ENCODE data around the gene CWC22. TPM values are rescaled to one million over a fixed set of nuclear protein-coding genes. Genes with fewer than 3 reads are reported as not detected.

Gene CWC22
- total and polyA plus RNA-seq, 2 of the 8 experiments (the other 6 are each of a cell fraction or from before 2014, with no cell fraction given): 3.7 to 34.0 TPM

DNA sequence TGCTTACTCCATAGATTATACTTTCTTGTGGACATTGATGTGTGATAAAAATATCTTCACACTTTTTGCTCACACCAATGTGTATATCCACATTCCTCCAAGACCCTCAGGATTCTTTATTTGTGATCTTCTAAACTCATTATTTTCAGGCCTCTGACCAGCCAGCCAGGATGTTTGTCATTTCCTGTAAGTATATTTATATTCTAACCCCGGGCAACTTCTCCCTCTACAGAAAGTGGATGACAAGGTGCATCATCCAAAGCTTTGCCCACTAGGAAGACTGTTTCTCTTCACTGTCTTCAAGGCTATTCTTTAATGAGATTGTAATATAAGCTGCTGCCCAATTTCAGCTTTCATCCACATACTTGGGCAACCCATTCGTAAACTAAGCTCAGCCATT is 3.6 kb upstream of the CWC22 start:
- WGBS, 2 experiments (ENCODE audit: extremely low coverage in 1 of 2, insufficient coverage in 1 of 2, insufficient read length in 1 of 2, insufficient replicate concordance in 2 of 2, low coverage in 1 of 2, low lambda C conversion rate in 2 of 2, missing lambda C conversion rate in 1 of 2): 85% methylated on average over 2 of the region's 2 CpGs; no CpG with 5 or more reads in 1 of the 2 experiments
- no peak overlapping the region for H4K5ac ChIP-seq (ENCODE audit: insufficient read length, low read depth, low read length)
- ChIA-PET POLR2A (ENCODE audit: partially characterized antibody) (interaction anchor here (0.6 to 0.7 kb wide), 3 partner anchors 23 to 87 kb away, joined by 3 to 4 read pairs (median 3); no protein-coding TSS in a partner anchor), CTCF (ENCODE audit: partially characterized antibody) (interaction anchor here (0.6 kb wide), 1 partner anchor 54 kb away, joined by 3 read pairs; no protein-coding TSS in a partner anchor)
- no peak overlapping the region for H3K9ac ChIP-seq (replicated peaks in 1 of 4; ENCODE audit: extremely low read depth in 1 of 4, low read depth in 3 of 4, low read length in 3 of 4)
- H2BK20ac ChIP-seq (ENCODE audit: low read length): no peak overlapping the region
- no peak for DNase-seq (ENCODE audit: low read depth in 1 of 2, low spot score in 2 of 2)
- no peak overlapping the region for H2BK15ac ChIP-seq (ENCODE audit: low read length)
- H2AFZ ChIP-seq (ENCODE audit: low read length): no peak overlapping the region
- H3K79me2 ChIP-seq (ENCODE audit: control insufficient read depth in 1 of 2, insufficient read depth in 2 of 2, low read length in 2 of 2): peaks cover 0 to 12% of the 10 kb centered on the region in 2 experiments; a peak in 2 of 4 replicates
- H3K27me3 ChIP-seq (replicated peaks in 1 of 4; ENCODE audit: control insufficient read depth in 3 of 4, extremely low read depth in 1 of 4, insufficient read depth in 3 of 4, low read length in 3 of 4): no peaks in the 10 kb centered on the region
- no peak overlapping the region for H3K14ac ChIP-seq (ENCODE audit: insufficient read length)
- no peak overlapping the region for H3K4ac ChIP-seq (replicated peaks; ENCODE audit: insufficient read length, low read depth, low read length)
- H3K56ac ChIP-seq (replicated peaks; ENCODE audit: insufficient read length, low read depth, low read length): no peak overlapping the region
- no peaks in the 10 kb centered on the region for H4K20me1 ChIP-seq (replicated peaks in 1 of 2; ENCODE audit: control insufficient read depth in 1 of 2, insufficient read depth in 2 of 2, low read length in 2 of 2)
- no peak overlapping the region for H2AK5ac ChIP-seq (ENCODE audit: low read depth, low read length)
- H3K79me1 ChIP-seq (ENCODE audit: low read depth, low read length): 0 out of 2 replicates have a peak, but pooled peaks cover 2% of the 10 kb centered on the region
- H3K36me3 ChIP-seq (ENCODE audit: control insufficient read depth in 2 of 4, insufficient read depth in 4 of 4, low read length in 3 of 4): no peaks in the 10 kb centered on the region
- H2BK5ac ChIP-seq (ENCODE audit: low read depth, low read length): no peak overlapping the region
- H4K91ac ChIP-seq (replicated peaks; ENCODE audit: insufficient read length, low read length): no peak overlapping the region
- H3K4me2 ChIP-seq (ENCODE audit: insufficient read depth in 1 of 2, low read depth in 2 of 2, low read length in 2 of 2): no peak overlapping the region
- FAIRE-seq: no peak
- no peaks in the 10 kb centered on the region; the same call in none of the 2 replicates for H3K23me2 ChIP-seq (ENCODE audit: low read depth, low read length)
- H2BK120ac ChIP-seq (replicated peaks; ENCODE audit: low read depth, low read length): no peak overlapping the region
- no peaks in the 10 kb centered on the region for H3K9me3 ChIP-seq (ENCODE audit: insufficient read depth in 2 of 2, low read depth in 1 of 2, low read length in 1 of 2)
- H4K8ac ChIP-seq (ENCODE audit: extremely low read depth, insufficient read depth, low read length): no peak overlapping the region
- H2BK12ac ChIP-seq (ENCODE audit: low read depth, low read length): no peak overlapping the region
- peaks cover 0 to 1% (median 0%) of the 10 kb centered on the region in 4 experiments; a peak in 1 of 7 replicates for H3K4me1 ChIP-seq (replicated peaks in 1 of 4; ENCODE audit: control insufficient read depth in 3 of 4, insufficient read depth in 4 of 4, low read length in 3 of 4)
- H3K18ac ChIP-seq (ENCODE audit: extremely low read depth, low read length): no peak overlapping the region
- no peak overlapping the region for H3K23ac ChIP-seq (ENCODE audit: insufficient read length)
- H3K4me3 ChIP-seq (ENCODE audit: extremely low read depth in 1 of 4, insufficient read depth in 2 of 4, low read depth in 3 of 4, low read length in 4 of 4): no peak overlapping the region
- no peak overlapping the region for H3K27ac ChIP-seq (ENCODE audit: low read depth, low read length)
- TF ChIP-seq POU5F1 (IDR thresholded peaks at IDR 0.05; ENCODE audit: low read depth, low read length) (no peak), YY1 (IDR thresholded peaks at IDR 0.05; ENCODE audit: low read depth, low read length) (no peak), RBBP5 (IDR thresholded peaks at IDR 0.05; ENCODE audit: borderline replicate concordance, low read depth, low read length) (no peak), GABPA (IDR thresholded peaks at IDR 0.05; ENCODE audit: borderline replicate concordance, insufficient read depth, low read length) (no peak), PHF8 (conservative IDR thresholded peaks at IDR 0.05; ENCODE audit: low read depth, low read length) (no peak), SRF (IDR thresholded peaks at IDR 0.05; ENCODE audit: low read depth, low read length) (no peak), SP1 (IDR thresholded peaks at IDR 0.05; ENCODE audit: low read depth, low read length) (no peak), ASH2L (IDR thresholded peaks at IDR 0.05; ENCODE audit: low read length) (no peak), BCL11A (IDR thresholded peaks at IDR 0.05; ENCODE audit: low read depth in 2 of 2, low read length in 2 of 2) (no peak), CBX5 (IDR thresholded peaks at IDR 0.05; ENCODE audit: low read depth, low read length) (no peak), POLR2AphosphoS5 (IDR thresholded peaks at IDR 0.05; ENCODE audit: low read depth, low read length) (no peak)
- TF ChIP-seq, protein P1, sequence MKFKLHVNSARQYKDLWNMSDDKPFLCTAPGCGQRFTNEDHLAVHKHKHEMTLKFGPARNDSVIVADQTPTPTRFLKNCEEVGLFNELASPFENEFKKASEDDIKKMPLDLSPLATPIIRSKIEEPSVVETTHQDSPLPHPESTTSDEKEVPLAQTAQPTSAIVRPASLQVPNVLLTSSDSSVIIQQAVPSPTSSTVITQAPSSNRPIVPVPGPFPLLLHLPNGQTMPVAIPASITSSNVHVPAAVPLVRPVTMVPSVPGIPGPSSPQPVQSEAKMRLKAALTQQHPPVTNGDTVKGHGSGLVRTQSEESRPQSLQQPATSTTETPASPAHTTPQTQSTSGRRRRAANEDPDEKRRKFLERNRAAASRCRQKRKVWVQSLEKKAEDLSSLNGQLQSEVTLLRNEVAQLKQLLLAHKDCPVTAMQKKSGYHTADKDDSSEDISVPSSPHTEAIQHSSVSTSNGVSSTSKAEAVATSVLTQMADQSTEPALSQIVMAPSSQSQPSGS (IDR thresholded peaks at IDR 0.05; ENCODE audit: low read length): no peak

All from H1 (cell line).